Activated naive CD4-positive, alpha-beta T cell treated with anti-CD3 and anti-CD28 coated beads, Interleukin-2, amount 10 ng/mL, durations not matched to agents 7 days and 5 days (primary cell): ENCODE results near the gene AHNAK.
"Not testable (repeated sequence)": the region's sequence is repeated elsewhere in the genome, so short reads cannot be mapped to it uniquely, and the experiment has no call there.

Experiments used
- CTCF ChIA-PET: fragments of 350-600 bp; sonication (Branson Sonifier 250); formaldehyde crosslinking; loops from one replicate; lab custom pipeline; 2021; ENCODE audit warnings: antibody characterized with exemption; lab: Charles Lee
- DNase-seq: peaks from one replicate; pipeline ENCODE4 v3.0.0-alpha.2; 2020
- H3K27ac Mint-ChIP-seq: one replicate; pipeline ENCODE4 v1.8.0; 2021; ENCODE audit warnings: mild to moderate bottlenecking, moderate library complexity, mixed read lengths
- H3K27me3 Mint-ChIP-seq: one replicate; pipeline ENCODE4 v1.8.0; 2021; ENCODE audit warnings: mild to moderate bottlenecking, mixed read lengths
- H3K36me3 Mint-ChIP-seq: one replicate; pipeline ENCODE4 v1.8.0; 2021; ENCODE audit warnings: mixed read lengths
- H3K4me1 Mint-ChIP-seq: one replicate; pipeline ENCODE4 v1.8.0; 2021; ENCODE audit warnings: mixed read lengths
- H3K4me3 Mint-ChIP-seq: one replicate; pipeline ENCODE4 v1.8.0; 2021; ENCODE audit warnings: mild to moderate bottlenecking, moderate library complexity, mixed read lengths
- H3K9me3 Mint-ChIP-seq: one replicate; pipeline ENCODE4 v1.8.0; 2021; ENCODE audit warnings: mixed read lengths

The AHNAK gene

DNA sequence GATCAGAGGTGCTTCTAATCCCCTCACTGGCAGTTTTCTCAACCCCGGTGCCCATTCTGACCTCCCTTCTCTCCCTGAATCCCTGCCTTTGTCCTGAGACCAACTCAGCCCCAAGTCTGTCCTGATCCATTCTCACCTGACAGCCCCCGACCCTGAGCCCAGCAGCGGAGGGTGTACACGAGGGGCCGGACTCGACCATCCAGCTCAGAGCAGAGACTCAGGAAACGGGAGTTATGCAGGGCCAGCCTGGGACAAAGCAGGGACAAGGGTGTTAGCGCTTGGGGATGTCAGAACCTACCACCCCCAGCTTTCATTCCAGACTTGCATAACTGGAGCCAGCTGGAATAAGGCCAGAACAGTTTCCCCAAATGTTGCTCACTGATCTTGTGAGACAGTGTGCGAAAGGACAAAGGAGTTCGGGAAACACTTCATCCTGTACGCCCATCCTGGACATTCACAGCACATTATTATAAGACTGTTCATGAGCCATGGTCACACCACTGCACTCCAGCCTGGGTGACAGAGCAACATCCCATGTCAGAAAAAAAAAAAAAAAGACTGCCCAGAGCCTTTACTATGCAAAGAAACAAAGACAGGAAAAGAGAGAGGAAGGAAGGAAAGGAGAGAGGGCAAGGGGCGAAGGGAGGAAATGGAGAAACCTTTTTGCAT, 30.6 kb upstream of the AHNAK start:
- Mint-ChIP-seq H3K4me3 (no peak overlapping the region), H3K36me3 (peaks cover 42% of the 10 kb centered on the region), H3K9me3 (no peaks in the 10 kb centered on the region), H3K4me1 (peaks cover 32% of the 10 kb centered on the region), H3K27ac (peak overlapping the region; percentile 59), H3K27me3 (no peaks in the 10 kb centered on the region)
- no peak for DNase-seq
- CTCF ChIA-PET, result interaction anchor here (1.0 kb wide), 1 partner anchor 16 kb away, joined by 3 read pairs; no protein-coding TSS in a partner anchor

DNA sequence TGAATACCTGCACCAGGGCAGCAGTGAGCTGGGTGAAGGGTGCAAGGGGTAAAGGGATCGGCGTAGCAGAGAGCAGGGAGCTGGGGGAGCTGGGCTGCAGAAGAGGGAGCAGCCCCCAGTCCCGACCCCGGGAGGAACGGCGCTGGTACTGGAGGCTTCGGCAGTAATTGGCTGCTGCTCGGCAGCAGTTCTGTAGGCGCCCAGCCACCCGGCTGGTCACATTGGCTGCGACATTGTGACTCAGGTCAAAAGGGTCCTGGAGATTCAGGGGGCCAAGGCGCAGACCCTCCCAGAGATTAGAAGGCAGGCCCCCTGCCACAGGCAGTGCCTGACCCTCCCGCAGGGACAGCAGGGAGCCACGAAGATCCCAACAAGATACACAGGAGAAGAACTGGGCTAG, 29.2 kb upstream of the AHNAK start:
- H3K9me3 Mint-ChIP-seq, result no peaks in the 10 kb centered on the region
- DNase-seq, result no peak
- no peak overlapping the region for H3K27ac Mint-ChIP-seq
- peaks cover 49% of the 10 kb centered on the region for H3K36me3 Mint-ChIP-seq
- H3K27me3 Mint-ChIP-seq, result no peaks in the 10 kb centered on the region
- H3K4me3 Mint-ChIP-seq, result peak overlapping the region; percentile 86
- CTCF ChIA-PET, result interaction anchor here (1.2 kb wide), 1 partner anchor 33 kb away, joined by 3 read pairs; no protein-coding TSS in a partner anchor
- peaks cover 46% of the 10 kb centered on the region for H3K4me1 Mint-ChIP-seq

DNA sequence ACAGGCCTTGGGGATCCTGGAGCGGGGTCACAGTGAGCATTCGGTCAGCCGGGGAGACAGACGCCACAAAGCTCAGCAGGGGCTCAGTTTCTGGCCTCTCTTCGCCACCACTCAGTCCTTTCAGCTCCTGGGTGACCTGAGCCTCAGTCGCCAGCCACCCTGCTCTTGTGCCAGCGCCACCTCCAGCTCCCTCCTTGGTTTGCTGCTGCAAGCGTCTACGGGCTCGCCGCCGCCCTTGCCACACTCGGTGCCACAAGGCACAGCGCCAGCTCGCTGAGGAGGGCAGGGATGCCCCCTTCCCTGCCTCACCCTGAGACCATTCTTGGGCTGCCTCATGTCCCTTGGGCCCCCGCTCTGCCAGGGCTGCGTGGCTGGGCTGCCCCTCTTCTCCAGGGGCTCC, 28.6 kb upstream of the AHNAK start:
- CTCF ChIA-PET, result interaction anchor here (1.2 to 1.9 kb wide), 3 partner anchors 17 to 106 kb away, joined by 3 to 9 read pairs (median 4); partner anchors contain the start of gene TUT1
- DNase-seq, result no peak
- Mint-ChIP-seq H3K27ac (no peak overlapping the region), H3K27me3 (no peaks in the 10 kb centered on the region), H3K36me3 (peaks cover 51% of the 10 kb centered on the region), H3K9me3 (no peaks in the 10 kb centered on the region), H3K4me1 (peaks cover 49% of the 10 kb centered on the region), H3K4me3 (peak overlapping the region; percentile 86)

DNA sequence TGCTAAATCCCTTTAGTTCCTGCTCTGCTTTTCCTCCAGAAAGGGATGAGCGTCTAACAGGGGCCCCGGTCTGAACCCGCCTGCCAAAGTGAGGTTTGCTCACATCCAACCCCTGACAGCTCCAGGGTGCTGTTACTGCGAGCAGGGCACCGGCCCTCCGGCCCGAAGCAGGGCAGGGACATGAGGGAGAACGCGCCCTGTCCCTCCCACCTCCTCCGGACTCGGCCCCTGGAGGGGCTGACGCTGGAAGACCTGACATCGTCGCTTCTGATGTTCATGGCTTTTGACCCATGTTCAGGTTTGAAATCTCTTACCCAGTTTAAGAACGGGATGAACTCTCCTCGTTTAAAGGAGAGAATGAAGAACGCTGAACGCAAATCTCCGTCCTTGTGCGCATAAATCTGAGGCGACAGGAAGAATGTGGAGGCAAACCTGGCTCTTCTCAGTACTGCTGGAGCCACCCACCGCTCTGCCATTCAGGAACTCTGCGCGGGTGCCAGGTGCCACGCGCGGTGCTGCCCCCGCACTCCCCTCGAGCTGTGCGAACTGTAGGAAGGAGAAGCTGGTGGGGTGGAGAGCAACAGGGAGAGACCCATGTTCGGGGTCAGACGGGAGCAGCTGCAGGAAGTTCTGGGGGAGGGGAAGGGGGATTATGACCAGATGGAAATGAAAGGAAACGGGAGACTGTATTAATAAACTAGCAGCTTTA, 27.9 kb upstream of the AHNAK start:
- peak overlapping the region; percentile 86 for H3K4me3 Mint-ChIP-seq
- DNase-seq, result peak; percentile 39
- H3K27me3 Mint-ChIP-seq, result no peaks in the 10 kb centered on the region
- CTCF ChIA-PET, result interaction anchor here (1.1 to 1.9 kb wide), 4 partner anchors 17 to 150 kb away, joined by 4 to 9 read pairs (median 5); partner anchors contain the start of gene TUT1
- H3K36me3 Mint-ChIP-seq, result peaks cover 57% of the 10 kb centered on the region
- H3K4me1 Mint-ChIP-seq, result peaks cover 53% of the 10 kb centered on the region
- peak overlapping the region; percentile 84 for H3K27ac Mint-ChIP-seq
- no peaks in the 10 kb centered on the region for H3K9me3 Mint-ChIP-seq

DNA sequence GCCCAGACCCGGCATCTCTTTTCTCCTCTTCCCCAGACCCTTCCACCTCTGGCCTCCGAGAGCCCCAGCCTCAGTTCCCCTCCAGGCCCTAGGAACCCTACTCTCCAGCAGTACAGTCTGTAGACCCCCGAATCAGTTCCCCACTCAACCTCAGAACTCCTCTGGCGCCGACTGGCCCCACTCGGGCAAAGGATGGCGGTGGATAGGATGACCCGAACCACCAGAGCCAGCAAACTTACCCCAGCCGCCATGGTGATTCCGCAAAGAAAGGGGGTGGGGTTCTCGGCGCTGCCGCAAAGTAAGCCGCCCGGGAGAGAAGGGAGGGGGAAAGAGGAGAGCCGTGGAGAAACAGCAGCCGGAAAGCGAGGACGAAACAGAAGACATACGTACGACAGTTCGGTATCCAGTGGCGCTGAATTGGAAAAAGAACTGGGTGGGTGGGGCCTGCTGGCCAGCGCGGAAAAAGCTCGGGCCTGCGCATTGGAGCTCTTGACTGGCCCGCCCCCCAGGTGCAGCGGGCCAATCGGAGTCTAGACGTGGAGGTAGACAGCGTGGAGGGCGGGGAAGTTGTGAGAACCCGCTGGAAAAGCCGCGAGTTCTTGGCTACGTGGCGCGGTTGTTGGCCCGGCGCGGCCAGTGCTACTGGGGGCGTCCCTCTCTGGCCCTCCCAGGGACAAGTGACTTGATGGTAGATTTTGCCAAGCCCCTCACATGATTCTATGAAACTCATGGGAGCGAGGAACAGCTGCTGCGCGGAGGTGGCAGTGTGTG, 27.2 kb upstream of the AHNAK start, which contains the start of gene EEF1G:
EEF1G (minus strand) TSS at position 300 of the 771 bp plus-strand sequence; CDS start at position 251, 49 bp downstream.
- Mint-ChIP-seq H3K27me3 (no peaks in the 10 kb centered on the region), H3K4me1 (peaks cover 55% of the 10 kb centered on the region), H3K36me3 (peaks cover 57% of the 10 kb centered on the region), H3K27ac (peak within 1 kb of the TSS; percentile 84), H3K9me3 (no peaks in the 10 kb centered on the region), H3K4me3 (peak within 1 kb of the TSS; percentile 86)
- DNase-seq, result peak; percentile 99
- CTCF ChIA-PET, result interaction anchor here (1.1 to 1.9 kb wide), 4 partner anchors 13 to 149 kb away, joined by 4 to 9 read pairs (median 8); partner anchors contain the start of gene TUT1

DNA sequence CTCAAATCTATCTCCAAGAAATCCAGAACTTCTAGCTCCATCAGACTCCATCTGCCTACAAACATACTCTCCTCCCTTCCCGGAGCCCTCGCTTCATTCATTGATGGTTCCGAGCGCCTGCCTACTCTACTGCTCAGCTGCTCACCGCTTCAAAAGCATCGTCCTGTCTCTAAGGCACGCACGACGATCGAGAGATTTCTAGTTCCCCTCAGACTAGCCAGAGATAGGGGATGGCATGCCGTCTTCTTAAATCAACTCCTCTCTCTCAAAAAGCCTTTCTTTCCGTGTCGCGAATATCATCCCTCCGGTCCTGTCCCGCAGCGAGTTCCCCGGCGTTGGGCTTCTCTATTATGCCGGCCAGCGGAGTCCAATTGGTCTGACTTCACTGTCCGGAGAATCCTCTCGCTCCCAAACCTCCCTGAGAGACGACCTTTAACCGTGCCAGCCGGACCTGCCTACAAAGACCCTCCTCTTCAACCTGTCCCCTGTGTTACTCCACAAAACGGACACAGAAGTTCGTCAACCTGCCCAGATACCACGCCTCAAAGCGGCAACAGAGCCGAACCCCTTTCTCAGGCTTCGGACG, 26.5 kb upstream of the AHNAK start:
- H3K27ac Mint-ChIP-seq, result peak overlapping the region; percentile 84
- DNase-seq, result peak; percentile 44
- peaks cover 58% of the 10 kb centered on the region for H3K36me3 Mint-ChIP-seq
- peak overlapping the region; percentile 86 for H3K4me3 Mint-ChIP-seq
- no peaks in the 10 kb centered on the region for H3K9me3 Mint-ChIP-seq
- CTCF ChIA-PET, result interaction anchor here (0.8 to 4.3 kb wide), 9 partner anchors 12 to 215 kb away, joined by 3 to 16 read pairs (median 6); partner anchors contain the start of gene TUT1
- no peaks in the 10 kb centered on the region for H3K27me3 Mint-ChIP-seq
- H3K4me1 Mint-ChIP-seq, result peaks cover 58% of the 10 kb centered on the region

DNA sequence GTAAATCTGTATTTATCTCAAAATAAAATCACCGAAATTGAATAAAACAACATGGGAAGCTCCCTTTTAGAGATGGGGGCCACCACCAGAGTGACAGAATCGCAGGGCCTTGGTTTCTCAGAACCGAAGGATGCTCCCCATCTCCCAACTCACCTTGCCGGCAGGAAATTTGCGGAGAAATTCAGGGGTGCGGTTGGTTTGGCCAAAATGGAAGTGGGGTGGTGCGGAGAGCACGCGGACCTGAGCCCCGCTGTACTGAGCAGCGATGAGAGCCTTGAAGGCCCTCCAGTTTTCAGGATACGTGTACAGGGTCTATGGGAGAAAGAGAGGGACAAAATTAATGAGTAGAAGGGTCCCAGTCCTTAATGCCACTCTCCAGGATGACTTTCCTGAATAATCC, 25.8 kb upstream of the AHNAK start:
- H3K27me3 Mint-ChIP-seq, result no peaks in the 10 kb centered on the region

DNA sequence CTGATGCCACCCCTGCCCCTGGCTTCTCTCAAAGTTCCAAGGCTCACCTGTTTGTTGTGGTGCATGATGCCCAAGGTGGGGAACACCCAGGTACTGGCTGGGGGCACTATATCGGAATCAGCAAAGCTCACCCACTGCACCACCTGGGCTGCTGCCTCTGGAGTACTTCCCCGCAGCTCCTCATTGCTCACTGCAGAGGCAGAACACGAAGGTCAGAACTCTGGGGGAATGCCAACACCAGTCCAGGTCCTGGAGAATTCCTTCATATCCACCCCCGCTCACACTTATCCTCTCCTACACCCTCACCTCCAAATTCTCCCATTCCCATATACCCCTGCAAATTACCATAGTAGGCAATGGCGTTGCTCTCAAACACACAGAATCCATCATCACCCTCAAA, 24.9 kb upstream of the AHNAK start:
- H3K4me3 Mint-ChIP-seq, H3K27me3 Mint-ChIP-seq, DNase-seq, H3K27ac Mint-ChIP-seq, H3K9me3 Mint-ChIP-seq: not testable (repeated sequence)
- H3K4me1 Mint-ChIP-seq, result peaks cover 63% of the 10 kb centered on the region
- H3K36me3 Mint-ChIP-seq, result peaks cover 62% of the 10 kb centered on the region
- CTCF ChIA-PET, result interaction anchor here (0.8 to 4.3 kb wide), 4 partner anchors 11 to 177 kb away, joined by 3 to 16 read pairs (median 12); no protein-coding TSS in a partner anchor

More for the DNA sequence above, 25.8 kb upstream of the AHNAK start:
- H3K36me3 Mint-ChIP-seq, result peaks cover 59% of the 10 kb centered on the region
- peak overlapping the region; percentile 86 for H3K4me3 Mint-ChIP-seq
- H3K9me3 Mint-ChIP-seq, result no peaks in the 10 kb centered on the region
- H3K27ac Mint-ChIP-seq, result peak overlapping the region; percentile 84
- peaks cover 60% of the 10 kb centered on the region for H3K4me1 Mint-ChIP-seq
- DNase-seq, result no peak
- CTCF ChIA-PET, result interaction anchor here (0.8 to 4.3 kb wide), 6 partner anchors 12 to 216 kb away, joined by 3 to 16 read pairs (median 6); no protein-coding TSS in a partner anchor

DNA sequence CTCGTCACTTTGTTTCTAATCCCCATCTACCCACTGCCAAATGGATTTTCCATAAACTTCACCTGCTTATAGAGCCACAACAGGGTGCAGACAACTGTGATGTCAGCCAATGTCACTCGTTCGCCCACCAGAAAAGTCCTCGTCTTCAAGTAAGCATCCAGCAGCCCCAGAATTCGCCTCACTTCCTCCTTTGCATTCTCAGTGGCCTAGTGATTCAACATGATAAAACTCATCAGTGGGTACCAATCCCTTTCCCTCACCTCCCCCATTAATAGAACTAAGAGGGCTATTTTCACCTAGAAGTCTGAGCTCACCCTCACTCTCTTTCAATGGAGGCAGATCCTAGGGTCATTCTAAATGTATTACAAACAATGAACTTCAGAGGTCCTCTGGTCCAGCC, 24.3 kb upstream of the AHNAK start:
- CTCF ChIA-PET, result interaction anchor here (2.2 to 4.3 kb wide), 3 partner anchors 10 to 176 kb away, joined by 11 to 16 read pairs (median 12); no protein-coding TSS in a partner anchor
- Mint-ChIP-seq H3K36me3 (peaks cover 65% of the 10 kb centered on the region), H3K4me1 (peaks cover 65% of the 10 kb centered on the region), H3K27ac (peak overlapping the region; percentile 57), H3K4me3 (peak overlapping the region; percentile 4)
- H3K27me3 Mint-ChIP-seq, H3K9me3 Mint-ChIP-seq, DNase-seq: not testable (repeated sequence)

DNA sequence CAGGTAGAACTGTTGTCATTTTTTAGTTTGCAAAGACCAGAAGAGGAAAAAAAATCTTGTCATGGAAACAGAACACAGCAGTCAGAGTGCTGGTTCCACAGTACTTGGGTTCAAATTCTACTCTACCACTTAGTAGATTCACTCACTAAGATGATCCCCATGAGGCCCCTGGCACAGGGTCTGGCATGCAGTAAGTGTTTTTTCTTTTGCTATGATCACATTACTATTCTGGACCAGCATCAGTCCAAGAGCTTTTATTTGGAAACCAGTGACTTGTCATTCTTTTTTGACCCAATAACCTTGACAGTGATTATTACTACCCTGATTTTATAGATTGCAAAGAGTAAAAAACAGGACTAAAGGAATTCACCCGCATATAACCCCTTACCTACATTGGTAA, 23.0 kb upstream of the AHNAK start:
- DNase-seq, result no peak
- Mint-ChIP-seq H3K4me3 (no peak overlapping the region), H3K27ac (no peak overlapping the region), H3K27me3 (no peaks in the 10 kb centered on the region), H3K4me1 (peaks cover 56% of the 10 kb centered on the region), H3K9me3 (no peaks in the 10 kb centered on the region), H3K36me3 (peaks cover 65% of the 10 kb centered on the region)
- CTCF ChIA-PET, result interaction anchor here (0.9 to 4.3 kb wide), 3 partner anchors 9 to 175 kb away, joined by 3 to 16 read pairs (median 11); no protein-coding TSS in a partner anchor

DNA sequence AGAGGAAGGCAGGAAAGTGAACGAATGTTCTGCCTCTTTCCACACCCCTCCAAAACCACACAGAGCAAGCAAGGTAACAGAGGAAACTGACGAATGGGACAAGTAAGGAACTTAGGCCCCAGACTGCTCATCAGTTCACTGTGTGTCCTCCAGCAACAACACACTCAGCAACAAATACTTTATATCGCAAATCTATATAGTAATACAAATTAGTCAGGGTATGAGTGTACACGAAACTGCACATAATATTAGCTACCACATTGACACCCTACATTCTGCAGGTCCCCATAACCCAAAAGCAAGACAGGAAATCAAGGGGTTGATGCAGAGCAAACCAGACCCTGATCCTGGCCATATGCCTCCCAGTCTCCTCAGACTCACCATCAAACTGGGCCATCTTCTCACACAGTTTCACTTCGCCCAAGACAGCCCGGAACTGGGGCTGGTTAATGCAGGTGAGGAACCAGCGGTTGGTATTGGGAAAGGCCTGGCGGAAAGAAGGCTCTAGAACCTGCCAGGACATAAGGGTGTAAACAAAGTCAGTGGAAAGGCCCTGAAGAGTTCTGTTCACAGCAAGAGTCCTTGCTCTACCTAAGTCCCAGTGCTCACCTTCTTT, 20.5 kb upstream of the AHNAK start:
- Mint-ChIP-seq H3K27me3 (no peaks in the 10 kb centered on the region), H3K4me1 (peaks cover 48% of the 10 kb centered on the region), H3K4me3 (no peak overlapping the region), H3K36me3 (peaks cover 57% of the 10 kb centered on the region), H3K27ac (no peak overlapping the region), H3K9me3 (no peaks in the 10 kb centered on the region)
- no peak for DNase-seq
- CTCF ChIA-PET, result interaction anchor here (0.9 to 3.3 kb wide), 4 partner anchors 24 to 144 kb away, joined by 3 to 12 read pairs (median 4); no protein-coding TSS in a partner anchor

DNA sequence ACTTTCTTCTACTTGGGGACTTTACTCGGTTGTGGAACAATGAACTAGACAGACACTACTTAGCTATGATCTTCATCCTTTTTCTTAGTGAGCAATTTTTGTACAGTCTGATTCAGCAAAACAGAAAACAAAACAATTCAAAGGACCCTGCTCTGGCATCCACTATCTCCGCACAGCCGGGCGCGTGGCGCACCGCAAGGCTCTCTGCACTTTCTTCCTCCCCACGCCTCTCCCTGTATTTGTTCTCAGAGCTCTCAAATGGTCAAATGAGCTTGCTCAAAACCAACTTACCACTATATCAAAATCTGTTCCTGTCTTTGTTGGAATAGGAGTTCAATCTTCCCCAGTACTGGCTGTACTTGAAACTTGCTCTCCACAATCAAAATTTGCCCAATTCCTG, 19.6 kb upstream of the AHNAK start:
- no peak overlapping the region for H3K4me3 Mint-ChIP-seq
- peaks cover 43% of the 10 kb centered on the region for H3K4me1 Mint-ChIP-seq
- H3K9me3 Mint-ChIP-seq, result no peaks in the 10 kb centered on the region
- peak overlapping the region; percentile 8 for H3K27ac Mint-ChIP-seq
- CTCF ChIA-PET, result interaction anchor here (0.9 to 3.3 kb wide), 4 partner anchors 9 to 172 kb away, joined by 4 to 12 read pairs (median 4); no protein-coding TSS in a partner anchor
- no peak for DNase-seq
- H3K27me3 Mint-ChIP-seq, result no peaks in the 10 kb centered on the region
- peaks cover 54% of the 10 kb centered on the region for H3K36me3 Mint-ChIP-seq
